B cell (primary cell): ENCODE data around the gene PDK3. TPM values are rescaled to one million over a fixed set of nuclear protein-coding genes. Genes with fewer than 3 reads are reported as not detected.
A peak's percentile ranks its signal among the peaks of the same experiment; 100 is the strongest.

Experiments used
- ATAC-seq: fragments of 200-7000 bp; cut with Tn5 transposase; one replicate; pipeline ENCODE4 v1.10.0; 2021; ENCODE audit warnings: low read depth, mild to moderate bottlenecking, moderate number of reproducible peaks, moderate library complexity
- CTCF ChIA-PET: fragments of 350-600 bp; sonication (Branson Sonifier 250); formaldehyde crosslinking; loops from one replicate; lab custom pipeline; 2021; ENCODE audit warnings: antibody characterized with exemption, inconsistent platforms; lab: Charles Lee
- POLR2A ChIA-PET: fragments of 350-600 bp; sonication (Branson Sonifier 250); formaldehyde crosslinking; loops from one replicate; lab custom pipeline; 2021; ENCODE audit warnings: antibody characterized with exemption; lab: Charles Lee
- DNase-seq: peaks from one replicate; pipeline ENCODE4 v3.0.0; 2013
- H2AFZ ChIP-seq: 2 replicates; pipeline ENCODE4 v1.6.1; 2012; ENCODE audit warnings: mild to moderate bottlenecking, low read depth, low read length; ENCODE audit not compliant: insufficient read depth, poor library complexity, severe bottlenecking
- H3K27ac ChIP-seq, 2 donors: 1 replicate in 1 of 2; 2 replicates in 1 of 2; pipeline ENCODE4 v1.5.1; 2012 to 2013; ENCODE audit warnings: low read length in 2 of 2, mild to moderate bottlenecking in 2 of 2, moderate library complexity in 1 of 2
- H3K27me3 ChIP-seq, 4 experiments: fragments of 200-600 bp in 1 of 4; sonication (generic) in 1 of 4; replicated peaks in 1 of 4; 1 replicate in 2 of 4; 2 replicates in 2 of 4; pipeline versions ENCODE4 v1.6.1 to v1.7.0; 2013 to 2016; ENCODE audit warnings: low read length in 3 of 4, mild to moderate bottlenecking in 2 of 4, mixed read lengths in 1 of 4, moderate library complexity in 1 of 4; ENCODE audit not compliant: insufficient read depth in 4 of 4, control insufficient read depth in 3 of 4; ENCODE audit errors: control extremely low read depth in 1 of 4
- H3K36me3 ChIP-seq, 2 experiments: replicated peaks in 1 of 2; 1 replicate in 1 of 2; 2 replicates in 1 of 2; pipeline versions ENCODE4 v1.6.1 to v1.7.1; 2013; ENCODE audit warnings: low read length in 1 of 2; ENCODE audit not compliant: insufficient read depth in 2 of 2, control insufficient read depth in 1 of 2; ENCODE audit errors: control extremely low read depth in 1 of 2, extremely low read depth in 1 of 2
- H3K4me1 ChIP-seq, 2 donors: fragments of 200-600 bp in 1 of 2; sonication (generic) in 1 of 2; 1 replicate in 1 of 2; 2 replicates in 1 of 2; pipeline versions ENCODE4 v1.5.1 to v1.6.1; 2013 to 2017; ENCODE audit warnings: low read length in 2 of 2; ENCODE audit not compliant: control insufficient read depth in 2 of 2, insufficient read depth in 2 of 2
- H3K4me2 ChIP-seq: replicated peaks from 2 replicates; pipeline ENCODE3; 2012; ENCODE audit warnings: mild to moderate bottlenecking, low read depth, low read length; ENCODE audit not compliant: poor library complexity, severe bottlenecking
- H3K4me3 ChIP-seq, 5 experiments: fragments of 200-600 bp in 1 of 5; sonication (generic) in 1 of 5; 1 replicate in 3 of 5; 2 replicates in 2 of 5; pipeline versions ENCODE4 v1.5.1 to v1.7.0; 2011 to 2016; ENCODE audit warnings: low read length in 4 of 5, mild to moderate bottlenecking in 4 of 5, low read depth in 2 of 5, control low read depth in 1 of 5, moderate library complexity in 1 of 5; ENCODE audit not compliant: insufficient read depth in 1 of 5; ENCODE audit errors: control extremely low read depth in 1 of 5, extremely low read depth in 1 of 5
- H3K79me2 ChIP-seq: fragments of 200-600 bp; sonication (generic); one replicate; pipeline ENCODE4 v1.6.0; 2016; ENCODE audit warnings: low read length; ENCODE audit not compliant: control insufficient read depth, insufficient read depth
- H3K9ac ChIP-seq: fragments of 200-600 bp; sonication (generic); 2 replicates; pipeline ENCODE4 v1.6.1; 2017; ENCODE audit warnings: mild to moderate bottlenecking, low read length, moderate library complexity
- H3K9me3 ChIP-seq, 3 donors: one replicate each; pipeline versions ENCODE4 v1.6.1 to v1.7.1; 2013; ENCODE audit warnings: low read length in 2 of 3; ENCODE audit not compliant: control insufficient read depth in 2 of 3, insufficient read depth in 1 of 3; ENCODE audit errors: control extremely low read depth in 1 of 3
- H4K20me1 ChIP-seq: 2 replicates; pipeline ENCODE4 v1.6.0; 2012; ENCODE audit warnings: mild to moderate bottlenecking, low read length; ENCODE audit not compliant: insufficient read depth, control insufficient read depth, poor library complexity, severe bottlenecking
- H3K27ac Mint-ChIP-seq: one replicate; pipeline ENCODE4 v1.8.0; 2021; ENCODE audit warnings: mixed read lengths
- H3K27me3 Mint-ChIP-seq: one replicate; pipeline ENCODE4 v1.8.0; 2021; ENCODE audit warnings: mixed read lengths
- H3K4me1 Mint-ChIP-seq: one replicate; pipeline ENCODE4 v1.8.0; 2021; ENCODE audit warnings: mixed read lengths
- H3K4me3 Mint-ChIP-seq: one replicate; pipeline ENCODE4 v1.8.0; 2021; ENCODE audit warnings: mixed read lengths
- H3K9me3 Mint-ChIP-seq: one replicate; pipeline ENCODE4 v1.8.0; 2022; ENCODE audit warnings: mixed read lengths; ENCODE audit not compliant: insufficient read depth
- CTCF ChIP-seq: fragments of 200-600 bp; IDR thresholded peaks from one replicate; pipeline ENCODE4 v1.8.0; 2022; ENCODE audit warnings: antibody characterized with exemption, mild to moderate bottlenecking
- EZH2 ChIP-seq: IDR thresholded peaks from 2 replicates; pipeline ENCODE4 v1.6.1; 2012; ENCODE audit warnings: borderline replicate concordance, low read depth, mild to moderate bottlenecking, moderate library complexity, low read length; ENCODE audit not compliant: insufficient read depth, poor library complexity, severe bottlenecking
- WGBS: methylation state at CpG from one replicate; pipeline ENCODE4 v1.1.5; 2013; ENCODE audit warnings: missing lambda C conversion rate; ENCODE audit not compliant: insufficient coverage; 5-methylcytosine and 5-hydroxymethylcytosine counted together
- intact Hi-C: fragments of 100-400 bp; cut with micrococcal nuclease; formaldehyde crosslinking; loops from one replicate; pipeline ENCODE4 v1.10.0; 2022
- polyA plus RNA-seq: library from polyadenylated mRNA; depleted of rRNA; stranded (reverse); fragments of >200 nt; gene quantifications from 2 replicates; pipeline ENCODE4 v1.2.3, GENCODE V29; 2012
- total RNA-seq, 2 donors: library from RNA; stranded (reverse); fragments of 120-200 nt in 1 of 2; gene quantifications; 1 replicate in 1 of 2; 2 replicates in 1 of 2; pipeline versions ENCODE4 v1.2.3 to v1.2.4, GENCODE V29; 2013 to 2022

The PDK3 gene
- total and polyA plus RNA-seq, 2 donors (not counting 1 experiment from before 2014, with no cell fraction given), result 5.5 to 18.3 TPM

- CTCF ChIA-PET, result interaction anchor here (0.9 kb wide), 1 partner anchor 15 kb away, joined by 3 read pairs; no protein-coding TSS in a partner anchor
- no peaks in the 10 kb centered on the region for H3K36me3 ChIP-seq
- H3K4me1 ChIP-seq, result peaks cover 21 to 22% of the 10 kb centered on the region in 2 donors
- Mint-ChIP-seq H3K4me3 (peak overlapping the region; percentile 87), H3K27ac (peak overlapping the region; percentile 65), H3K27me3 (no peaks in the 10 kb centered on the region), H3K9me3 (no peaks in the 10 kb centered on the region), H3K4me1 (peaks cover 50% of the 10 kb centered on the region)
- POLR2A ChIA-PET, result interaction anchor here (2.3 kb wide), 1 partner anchor 13 kb away, joined by 12 read pairs; no protein-coding TSS in a partner anchor
- peak overlapping the region; percentile 76 for H3K9ac ChIP-seq
- peak overlapping the region; percentile 80 for H2AFZ ChIP-seq
- DNase-seq, result no peak
- no peak for ATAC-seq
- intact Hi-C loops, result loop anchor here (5.0 to 10.0 kb wide), 2 partner anchors 439 to 801 kb away; partner anchors contain the start of genes KLHL15 and PRDX4
- peak overlapping the region; percentile 79 for H3K4me2 ChIP-seq
- H3K4me3 ChIP-seq, result peak overlapping the region; percentile 21 to 85 (median 67)
- H3K27me3 ChIP-seq, result no peaks in the 10 kb centered on the region
- no peak for TF ChIP-seq CTCF
- no peak for TF ChIP-seq EZH2
- WGBS, result 47% methylated on average over 6 of the region's 11 CpGs
- H3K27ac ChIP-seq, result peak overlapping the region in 1 of 2 donors; percentile 80
- no peaks in the 10 kb centered on the region for H4K20me1 ChIP-seq
- peaks cover 36% of the 10 kb centered on the region for H3K79me2 ChIP-seq
- no peaks in the 10 kb centered on the region for H3K9me3 ChIP-seq
Observed at GRCh38 chrX:24466025-24466424, 939 bp downstream of the PDK3 start.

- Histone ChIP-seq H4K20me1 (no peaks in the 10 kb centered on the region), H3K79me2 (peaks cover 42% of the 10 kb centered on the region), H2AFZ (no peak overlapping the region), H3K4me2 (no peak overlapping the region), H3K27ac (no peak overlapping the region), H3K4me3 (no peak overlapping the region), H3K9me3 (no peaks in the 10 kb centered on the region), H3K27me3 (no peaks in the 10 kb centered on the region), H3K36me3 (no peaks in the 10 kb centered on the region), H3K4me1 (peaks cover 17 to 20% of the 10 kb centered on the region in 2 donors), H3K9ac (no peak overlapping the region)
- Mint-ChIP-seq H3K4me3 (no peak overlapping the region), H3K27me3 (no peaks in the 10 kb centered on the region), H3K27ac (no peak overlapping the region), H3K4me1 (peaks cover 50% of the 10 kb centered on the region), H3K9me3 (no peaks in the 10 kb centered on the region)
- intact Hi-C loops, result loop anchor here (5.0 to 10.0 kb wide), 2 partner anchors 441 to 803 kb away; partner anchors contain the start of genes KLHL15 and PRDX4
- ChIA-PET CTCF (interaction anchor here (1.4 kb wide), 1 partner anchor 30 kb away, joined by 3 read pairs; no protein-coding TSS in a partner anchor), POLR2A (no interaction called here)
- DNase-seq (no peak), ATAC-seq (no peak)
- no CpG with 5 or more reads among the region's 1 CpG for WGBS
- TF ChIP-seq CTCF, result no peak
- TF ChIP-seq EZH2, result no peak
Observed at GRCh38 chrX:24468245-24468644, 3.2 kb downstream of the PDK3 start.
